Measurements from ENCODE around the gene RPRML. TPM values are rescaled to one million over a fixed set of nuclear protein-coding genes. Genes with fewer than 3 reads are reported as not detected.

Gene RPRML
- total and polyA plus RNA-seq, 5 donors: not detected

Small RNAs within 50 kb of the gene (microRNA-seq; reads per million reads assigned to microRNA genes)
- 0 reads per million in 2 donors for gene MIR5089

Other genes with a start within 250 kb of the RPRML start
- gene WNT3, start 160.6 kb downstream of the RPRML start, total RNA-seq: 1 to 10 TPM in 3 of 4 donors, under 1 TPM in 1; 0.79 to 2.5 (median 1.5) TPM
- 1.0 TPM for gene WNT3, start 160.6 kb downstream of the RPRML start, polyA plus RNA-seq
- 10 to 100 TPM in 1 of 4 donors, 1 to 10 TPM in 3; 2.4 to 20.7 (median 3.4) TPM for gene WNT9B, start 127.7 kb downstream of the RPRML start, total RNA-seq
- gene WNT9B, start 127.7 kb downstream of the RPRML start, polyA plus RNA-seq: 0.61 TPM
- 10 to 100 TPM; 46.6 to 69.8 (median 48.6) TPM for gene GOSR2, start 56.1 kb downstream of the RPRML start, total RNA-seq
- 29.1 TPM for gene GOSR2, start 56.1 kb downstream of the RPRML start, polyA plus RNA-seq
- 10 to 100 TPM; 74.2 to 87.0 (median 82.3) TPM for gene CDC27, start 210.0 kb upstream of the RPRML start, total RNA-seq
- 15.2 TPM for gene CDC27, start 210.0 kb upstream of the RPRML start, polyA plus RNA-seq
- gene MYL4, start 230.1 kb upstream of the RPRML start, total RNA-seq: 1,000 to 10,000 TPM; 3,878 to 6,276 (median 5,738) TPM
- 10,368 TPM for gene MYL4, start 230.1 kb upstream of the RPRML start, polyA plus RNA-seq

Data from right cardiac atrium (tissue), 5 donors.